H1 (cell line): ENCODE measurements around the gene CTDSP1. TPM values are rescaled to one million over a fixed set of nuclear protein-coding genes. Genes with fewer than 3 reads are reported as not detected.

Experiments used
- HDAC6 ChIP-seq: IDR thresholded peaks from one replicate; pipeline ENCODE4 v1.7.1; 2012; ENCODE audit warnings: low read depth, mild to moderate bottlenecking, inconsistent platforms, low read length, moderate library complexity
- KDM1A ChIP-seq: fragments of 200-600, 300-600 bp; sonication (generic); IDR thresholded peaks from 2 replicates; pipeline ENCODE4 v1.7.1; 2016; ENCODE audit warnings: mild to moderate bottlenecking, low read length, borderline replicate concordance
- KDM5A ChIP-seq: fragments of 200-600 bp; IDR thresholded peaks from 2 replicates; pipeline ENCODE4 v1.7.1; 2012; ENCODE audit warnings: mild to moderate bottlenecking, low read length, inconsistent platforms, mixed read lengths
- POLR2A ChIP-seq, 2 experiments: IDR thresholded peaks; 1 replicate in 1 of 2; 2 replicates in 1 of 2; pipeline ENCODE4 v1.6.1; 2011; ENCODE audit warnings: low read depth in 2 of 2, low read length in 2 of 2, mild to moderate bottlenecking in 2 of 2; ENCODE audit errors: control extremely low read depth in 1 of 2
- SIX5 ChIP-seq: IDR thresholded peaks from 2 replicates; pipeline ENCODE4 v1.6.1; 2011; ENCODE audit warnings: mild to moderate bottlenecking, low read depth, low read length
- polyA plus RNA-seq, 7 experiments: library from polyadenylated mRNA; depleted of rRNA in 3 of 7; stranded (reverse) in 5 of 7; unstranded in 2 of 7; fragments of >200 nt in 5 of 7; fragments of 200-250 nt in 2 of 7; gene quantifications; 1 replicate in 5 of 7; 2 replicates in 1 of 7; 4 replicates in 1 of 7; pipeline versions ENCODE4 v1.2.1 to v1.2.3, GENCODE V29; 2011 to 2013; ENCODE audit warnings: missing spikeins in 2 of 7, mixed read lengths in 2 of 7
- total RNA-seq: library from RNA; stranded (reverse); fragmentation: NEBNext Ultra II Directional; extraction: Animal tissue kit (Norgen Biotek cat#: 25700); gene quantifications from 2 replicates; pipeline ENCODE4 v1.2.1, GENCODE V29; 2021
- TF ChIP-seq, protein P1 (sequence below): IDR thresholded peaks from 2 replicates; pipeline ENCODE4 v1.6.1; 2011; ENCODE audit warnings: low read depth, mild to moderate bottlenecking, low read length; ENCODE audit not compliant: insufficient read depth

The CTDSP1 gene
- total and polyA plus RNA-seq, 2 of the 8 experiments (the other 6 are each of a cell fraction or from before 2014, with no cell fraction given): 20.3 to 35.2 TPM

DNA sequence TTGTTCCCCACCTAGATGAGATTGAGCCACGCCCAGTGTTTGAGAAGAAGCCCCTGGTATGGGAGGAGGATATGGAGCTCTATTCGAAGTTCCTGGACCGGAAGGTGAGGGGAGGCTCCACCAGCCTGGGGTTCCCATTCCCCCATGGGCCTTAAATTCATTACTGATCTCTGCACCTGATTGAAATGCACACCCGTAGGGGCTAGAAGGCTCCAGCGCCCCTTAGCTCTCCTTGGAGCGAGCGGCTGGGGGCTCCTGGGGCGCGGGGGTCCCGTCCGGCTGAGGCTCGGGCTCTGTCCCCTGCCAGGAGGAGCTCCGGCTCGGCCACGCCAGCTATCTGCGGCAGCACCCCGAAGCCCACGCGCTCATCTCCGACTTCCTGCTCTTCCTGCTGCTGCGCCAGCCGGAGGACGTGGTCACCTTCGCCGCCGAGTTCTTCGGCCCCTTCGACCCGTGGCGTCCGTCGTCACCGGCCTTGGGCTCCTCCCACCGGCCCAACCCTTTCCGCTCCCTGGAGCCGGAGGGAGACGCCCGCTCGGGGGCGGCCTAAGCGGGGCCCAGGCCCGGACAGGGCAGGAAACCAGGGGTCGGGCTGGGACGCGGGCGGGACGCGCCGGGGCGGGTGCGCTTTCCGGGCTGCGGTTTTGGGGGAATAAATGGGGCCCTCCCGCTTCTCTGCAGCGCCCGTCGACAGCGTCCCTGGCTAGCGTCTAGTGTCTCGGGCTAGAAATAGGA is 32.1 kb upstream of the CTDSP1 start (continued):
- peak in 1 of 2 experiments; percentile 75; a peak in 1 of 3 replicates for TF ChIP-seq POLR2A (IDR thresholded peaks at IDR 0.05; ENCODE audit: control extremely low read depth in 1 of 2, low read depth in 2 of 2, low read length in 2 of 2)
- TF ChIP-seq KDM1A: no peak
- TF ChIP-seq KDM5A: no peak
- no peak for TF ChIP-seq SIX5
- TF ChIP-seq, protein P1, sequence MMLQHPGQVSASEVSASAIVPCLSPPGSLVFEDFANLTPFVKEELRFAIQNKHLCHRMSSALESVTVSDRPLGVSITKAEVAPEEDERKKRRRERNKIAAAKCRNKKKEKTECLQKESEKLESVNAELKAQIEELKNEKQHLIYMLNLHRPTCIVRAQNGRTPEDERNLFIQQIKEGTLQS: no peak
- TF ChIP-seq HDAC6: no peak
